NB4 (cell line): ENCODE measurements around the gene PRSS3.
"Not testable (repeated sequence)": the region's sequence is repeated elsewhere in the genome, so short reads cannot be mapped to it uniquely, and the experiment has no call there.

Source experiments
- CTCF ChIP-seq: IDR thresholded peaks from one replicate; pipeline ENCODE4 v1.5.1; 2012; ENCODE audit warnings: low read depth, low read length
- MAX ChIP-seq: IDR thresholded peaks from 2 replicates; pipeline ENCODE4 v1.6.1; 2011; ENCODE audit warnings: low read depth, low read length
- MYC ChIP-seq: IDR thresholded peaks from 2 replicates; pipeline ENCODE4 v1.6.1; 2011; ENCODE audit warnings: low read depth, low read length
- POLR2A ChIP-seq: IDR thresholded peaks from 2 replicates; pipeline ENCODE4 v1.6.1; 2011; ENCODE audit warnings: mild to moderate bottlenecking; ENCODE audit not compliant: insufficient read length; ENCODE audit errors: extremely low read depth

GRCh38 chr9:33829641-33830230 lies 34.4 kb downstream of the PRSS3 start:
- TF ChIP-seq MYC, POLR2A, CTCF, MAX: not testable (repeated sequence)
